Measurements from ENCODE around the gene SLC18A2.
"Not testable (repeated sequence)": the region's sequence is repeated elsewhere in the genome, so short reads cannot be mapped to it uniquely, and the experiment has no call there.

The SLC18A2 gene

GRCh38 chr10:117262903-117263293 is 22.0 kb downstream of the SLC18A2 start:
- peak; percentile 54 for DNase-seq (ENCODE audit: low read depth)

- no peak for DNase-seq (ENCODE audit: low read depth)
Observed at GRCh38 chr10:117264782-117265181, 23.9 kb downstream of the SLC18A2 start.

DNA sequence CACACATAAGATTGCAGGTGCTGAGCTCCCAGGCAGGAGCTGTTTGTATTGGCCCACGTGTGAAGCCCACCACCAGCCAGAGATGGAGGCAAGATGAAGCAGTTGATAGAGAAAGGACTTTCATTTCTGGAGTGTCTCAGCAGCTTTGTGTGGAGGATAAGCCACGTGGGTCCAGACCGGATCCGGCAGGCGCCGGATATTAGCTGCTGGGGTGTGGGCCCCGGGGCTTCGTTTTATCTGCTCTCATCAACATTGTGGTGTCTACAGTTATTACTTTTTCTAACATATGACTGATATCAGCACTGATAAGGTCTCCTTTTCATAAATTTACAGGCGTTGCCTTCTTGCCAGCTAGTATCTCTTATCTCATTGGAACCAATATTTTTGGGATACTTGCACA is 25.5 kb downstream of the SLC18A2 start:
- DNase-seq (ENCODE audit: low read depth), result peak; percentile 27

DNA sequence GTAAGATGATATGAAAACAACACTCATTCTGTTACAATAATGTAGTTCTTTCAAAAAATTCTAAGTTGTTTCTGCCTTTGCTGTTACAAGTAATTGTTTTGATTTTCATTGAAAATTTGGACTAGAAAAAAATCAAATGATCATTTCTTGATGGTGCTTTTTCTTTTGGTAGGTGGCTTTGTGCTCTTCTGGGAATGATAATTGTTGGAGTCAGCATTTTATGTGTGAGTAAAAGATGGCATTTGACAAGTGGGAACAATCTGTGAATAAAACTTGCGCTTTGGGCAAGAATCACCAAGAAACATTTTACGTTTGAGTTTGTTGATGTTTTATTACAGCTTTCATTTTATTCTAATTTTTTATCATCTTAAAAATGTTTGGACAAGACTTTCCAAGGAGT is 25.9 kb downstream of the SLC18A2 start:
- no peak for DNase-seq (ENCODE audit: low read depth)

DNA sequence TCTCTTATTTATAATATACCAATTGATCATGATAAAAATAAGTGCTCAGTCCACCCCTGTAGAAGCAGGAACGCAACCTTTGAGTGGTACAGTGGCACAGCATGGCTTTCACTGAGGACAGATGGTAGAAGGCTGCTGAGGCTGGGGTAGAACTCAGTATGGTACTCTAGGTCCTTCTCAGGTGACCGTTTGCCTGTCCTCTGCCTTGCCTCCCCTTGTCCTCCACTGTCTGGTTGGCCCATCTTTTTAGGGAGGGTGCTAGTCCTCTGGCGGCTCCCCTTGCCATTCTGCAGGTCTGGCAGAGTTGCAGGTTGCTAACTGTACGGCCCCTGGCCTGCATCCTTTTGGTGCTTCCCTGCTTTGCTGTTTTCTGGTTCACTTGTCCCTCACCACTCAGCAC is 27.3 kb downstream of the SLC18A2 start:
- DNase-seq (ENCODE audit: low read depth), result no peak

DNA sequence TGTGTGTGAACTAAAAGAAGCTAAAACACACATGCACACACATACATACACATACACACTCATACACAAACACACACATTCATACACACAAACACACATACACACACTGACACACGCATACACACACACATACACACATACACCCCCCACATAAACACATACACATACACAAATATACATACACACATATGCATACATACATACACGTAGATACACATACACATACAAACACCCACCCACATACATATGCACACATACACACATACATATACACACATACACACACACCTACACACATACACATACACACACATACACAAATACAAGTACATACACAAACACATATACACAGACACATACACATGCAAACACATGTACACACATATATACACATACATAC is 28.0 kb downstream of the SLC18A2 start:
- no peak for DNase-seq (ENCODE audit: low read depth)

GRCh38 chr10:117271427-117271826 is 30.5 kb downstream of the SLC18A2 start:
- DNase-seq (ENCODE audit: low read depth), result no peak

DNA sequence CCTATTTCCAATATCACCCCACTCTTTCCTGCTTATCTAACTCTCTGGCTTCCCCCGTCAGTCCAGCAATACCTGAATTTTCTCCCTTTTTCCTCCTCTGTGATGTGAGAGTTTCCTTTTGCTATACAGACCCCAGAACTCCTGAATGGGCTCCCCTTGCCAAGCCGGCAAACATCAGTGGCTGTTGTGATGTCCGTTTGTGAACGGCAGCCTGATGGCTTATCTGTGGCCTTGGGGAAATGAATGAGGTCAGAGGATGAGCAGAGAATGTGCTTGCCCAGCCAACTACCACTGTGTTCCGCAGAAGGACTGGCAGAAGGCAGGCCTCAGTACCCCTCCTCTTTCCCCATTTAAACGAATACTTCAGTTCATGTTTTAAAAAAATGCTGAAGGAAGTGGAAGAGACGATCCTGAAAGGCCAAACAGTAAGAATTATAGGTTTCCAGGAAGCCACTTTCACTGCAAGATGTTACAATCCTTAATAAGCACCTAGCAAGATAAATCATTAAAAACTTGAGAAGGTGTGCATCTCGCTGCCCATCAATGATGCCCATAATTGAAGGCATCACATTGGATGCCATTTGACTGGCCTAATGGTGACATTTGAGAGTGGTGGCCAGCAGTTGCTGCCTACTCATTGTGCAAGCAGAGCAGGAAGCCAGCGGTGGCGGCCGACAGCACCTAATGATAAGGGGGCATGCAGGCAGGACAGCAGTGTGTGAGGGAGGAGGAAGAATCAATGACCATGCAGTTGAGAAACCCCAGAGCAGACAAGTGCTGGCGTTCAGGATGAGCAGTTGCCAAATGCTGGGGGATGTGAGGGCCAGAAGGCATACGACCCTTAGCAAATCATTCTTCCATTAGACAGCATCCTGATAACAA is 31.5 kb downstream of the SLC18A2 start:
- peak; percentile 41 for DNase-seq (ENCODE audit: low read depth)

DNA sequence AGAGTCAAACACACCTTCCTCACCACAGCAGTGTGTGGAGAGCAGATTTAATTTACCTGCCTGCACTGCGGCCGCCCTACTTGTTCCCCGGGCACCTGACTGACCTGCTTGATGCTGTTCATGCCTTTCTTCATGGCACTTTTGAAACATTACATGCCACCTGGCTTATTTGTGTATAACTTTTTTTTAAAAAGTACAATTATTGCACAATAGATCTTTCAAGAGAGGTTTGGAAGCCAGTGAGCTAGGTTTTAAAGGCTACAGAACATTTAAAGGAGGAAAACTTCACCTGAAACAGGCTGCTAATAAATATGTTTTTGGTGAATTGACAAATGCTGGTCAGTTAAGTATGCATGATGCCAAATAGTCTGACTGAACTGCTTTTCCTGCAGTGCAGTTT is 33.1 kb downstream of the SLC18A2 start:
- DNase-seq (ENCODE audit: low read depth), result no peak

DNA sequence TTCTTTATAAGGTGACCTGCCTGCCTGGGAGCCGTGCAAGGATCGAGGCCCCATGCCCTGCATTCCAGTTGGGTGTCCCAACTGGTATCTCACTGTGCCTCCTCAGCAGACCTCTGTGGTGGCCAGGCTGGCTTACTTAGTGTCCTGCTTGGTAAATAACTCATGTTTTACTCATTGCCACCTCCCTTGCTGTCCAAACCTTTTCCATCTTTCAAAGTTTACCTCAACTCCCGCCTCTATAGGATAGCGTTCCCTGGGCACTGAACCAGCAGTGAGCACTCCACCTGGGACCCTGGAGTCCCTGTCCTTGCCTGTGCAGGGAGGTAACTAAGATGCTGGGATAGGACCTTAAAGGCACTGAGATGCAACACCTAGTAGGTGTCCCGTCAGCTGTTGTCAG is 33.6 kb downstream of the SLC18A2 start:
- no peak for DNase-seq (ENCODE audit: low read depth)

- DNase-seq (ENCODE audit: low read depth), result no peak
Observed at GRCh38 chr10:117275121-117275520, 34.2 kb downstream of the SLC18A2 start.

- DNase-seq (ENCODE audit: low read depth), result no peak
Observed at GRCh38 chr10:117277675-117278074, 36.8 kb downstream of the SLC18A2 start.

- no peak for DNase-seq (ENCODE audit: low read depth)
Observed at GRCh38 chr10:117284716-117285494, 44.0 kb downstream of the SLC18A2 start.

DNA sequence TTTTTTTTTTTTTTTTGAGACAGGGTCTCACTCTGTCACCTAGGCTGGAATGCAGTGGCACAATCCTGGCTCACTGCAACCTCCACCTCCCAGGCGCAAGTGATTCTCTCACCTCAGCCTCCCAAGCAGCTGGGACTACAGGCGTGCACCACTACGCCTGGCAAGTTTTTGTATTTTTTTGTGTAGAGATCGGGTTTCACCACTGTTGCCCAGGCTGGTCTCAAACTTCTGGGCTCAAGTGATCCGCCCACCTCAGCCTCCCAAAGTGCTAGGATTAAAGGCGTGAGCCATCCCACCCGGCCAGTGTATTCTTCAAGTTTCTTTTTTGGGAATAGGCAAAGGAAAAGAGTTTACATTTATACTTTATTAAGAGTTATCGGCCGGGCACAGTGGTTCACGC is 50.0 kb downstream of the SLC18A2 start:
- not testable (repeated sequence) for DNase-seq (ENCODE audit: low read depth)

GRCh38 chr10:117294039-117294645 is 53.2 kb downstream of the SLC18A2 start:
- DNase-seq (ENCODE audit: low read depth), result no peak

GRCh38 chr10:117294735-117295134 is 53.8 kb downstream of the SLC18A2 start:
- DNase-seq (ENCODE audit: low read depth), result no peak

DNA sequence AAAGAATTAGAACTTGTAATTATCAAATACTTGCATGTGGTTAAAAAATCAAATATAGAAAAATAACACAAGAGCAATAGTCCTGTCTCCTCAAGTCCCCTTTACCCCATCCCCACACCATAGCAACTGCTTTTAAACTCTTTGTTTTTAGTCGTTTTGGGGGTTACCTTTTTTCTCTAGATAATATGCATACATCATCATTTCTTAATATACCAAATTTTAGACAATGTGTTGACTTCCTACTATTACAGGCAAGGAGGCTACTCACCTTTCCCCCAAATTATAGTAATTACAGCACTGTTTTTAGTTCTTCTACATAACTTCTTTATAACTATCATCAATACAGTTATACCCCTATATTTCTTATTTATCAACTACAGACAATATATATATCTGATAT is 57.3 kb downstream of the SLC18A2 start:
- no peak for DNase-seq (ENCODE audit: low read depth)

- DNase-seq (ENCODE audit: low read depth), result no peak
Observed at GRCh38 chr10:117299435-117299834, 58.5 kb downstream of the SLC18A2 start.

- DNase-seq (ENCODE audit: low read depth), result no peak
Observed at GRCh38 chr10:117300671-117301070, 59.8 kb downstream of the SLC18A2 start.

DNA sequence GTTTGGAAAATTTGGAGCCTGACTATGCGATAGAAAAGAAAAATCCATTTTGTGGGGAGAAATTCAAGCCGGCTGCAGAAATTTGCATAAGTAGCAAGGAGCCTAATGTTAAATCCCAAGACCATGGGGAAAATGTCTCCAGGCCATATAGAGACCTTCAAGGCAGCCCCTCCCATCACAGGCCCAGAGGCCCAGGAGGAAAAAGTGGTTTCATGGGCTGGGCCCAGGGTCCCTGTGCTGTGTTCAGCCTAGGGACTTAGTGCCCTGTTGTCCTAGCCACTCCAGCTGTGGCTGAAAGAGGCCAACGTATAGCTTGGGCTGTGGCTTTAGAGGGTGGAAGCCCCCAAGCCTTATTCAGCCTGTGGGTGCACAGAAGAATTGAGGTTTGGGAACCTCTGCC is 62.5 kb downstream of the SLC18A2 start:
- DNase-seq (ENCODE audit: low read depth), result not testable (repeated sequence)

GRCh38 chr10:117306674-117307073 is 65.8 kb downstream of the SLC18A2 start:
- DNase-seq (ENCODE audit: low read depth), result no peak

- no peak for DNase-seq (ENCODE audit: low read depth)
Observed at GRCh38 chr10:117311261-117311660, 70.3 kb downstream of the SLC18A2 start.

GRCh38 chr10:117312430-117312829 is 71.5 kb downstream of the SLC18A2 start:
- no peak for DNase-seq (ENCODE audit: low read depth)

All from CMK (cell line).